Upper lobe of left lung (tissue), 4 donors: ENCODE measurements around the gene DIAPH1.

Experiments used
- CTCF ChIP-seq, 6 experiments: fragments of 450-650 bp in 4 of 6; fragments of 200-600 bp in 2 of 6; sonication (generic) in 2 of 6; IDR thresholded peaks; one replicate each; pipeline ENCODE4 v1.5.1; 2016 to 2019; ENCODE audit warnings: antibody characterized with exemption in 6 of 6
- POLR2A ChIP-seq, 4 donors: fragments of 450-650 bp; IDR thresholded peaks; one replicate each; pipeline ENCODE4 v1.5.1; 2016 to 2017; ENCODE audit warnings: antibody characterized with exemption in 4 of 4, mild to moderate bottlenecking in 2 of 4
- POLR2AphosphoS5 ChIP-seq, 2 donors: sonication (generic); formaldehyde crosslinking; IDR thresholded peaks; one replicate each; pipeline ENCODE4 v1.5.1; 2017; ENCODE audit warnings: antibody characterized with exemption in 2 of 2

GRCh38 chr5:141543053-141543452 is 75.7 kb downstream of the DIAPH1 start:
- TF ChIP-seq POLR2AphosphoS5 (IDR thresholded peaks at IDR 0.05) (no peak), CTCF (IDR thresholded peaks at IDR 0.05) (no peak), POLR2A (IDR thresholded peaks at IDR 0.05) (no peak)
